Upper lobe of left lung (tissue), 6 donors: ENCODE measurements around the gene FRMPD4. TPM values are rescaled to one million over a fixed set of nuclear protein-coding genes. Genes with fewer than 3 reads are reported as not detected.

ENCODE experiments used
- ATAC-seq, 2 donors: fragments of 200-7000 bp; cut with Tn5 transposase; one replicate each; pipeline ENCODE4 v1.9.1; 2022; ENCODE audit warnings: mild to moderate bottlenecking in 2 of 2, moderate library complexity in 2 of 2; ENCODE audit not compliant: low FRiP score in 2 of 2
- DNase-seq, 2 donors: peaks; one replicate each; pipeline ENCODE4 v3.0.0-alpha.2; 2019 to 2020
- H3K27ac ChIP-seq, 4 donors: fragments of 200-600 bp; sonication (generic); one replicate each; pipeline ENCODE4 v1.5.1; 2016 to 2019
- H3K27me3 ChIP-seq, 4 donors: fragments of 200-600 bp; sonication (generic); one replicate each; pipeline ENCODE4 v1.5.1; 2017 to 2019
- H3K36me3 ChIP-seq, 4 donors: fragments of 200-600 bp; sonication (generic); one replicate each; pipeline ENCODE4 v1.5.1; 2016 to 2019
- H3K4me1 ChIP-seq, 4 donors: fragments of 200-600 bp; sonication (generic); one replicate each; pipeline ENCODE4 v1.5.1; 2018 to 2019
- H3K4me3 ChIP-seq, 4 donors: fragments of 200-600 bp; sonication (generic); one replicate each; pipeline ENCODE4 v1.5.1; 2017 to 2019; ENCODE audit warnings: mild to moderate bottlenecking in 2 of 4, moderate library complexity in 1 of 4
- H3K9me3 ChIP-seq, 4 donors: fragments of 200-600 bp; sonication (generic); one replicate each; pipeline ENCODE4 v1.5.1; 2018 to 2019
- EP300 ChIP-seq, 4 donors: sonication (generic); formaldehyde crosslinking; IDR thresholded peaks; one replicate each; pipeline ENCODE4 v1.5.1; 2017; ENCODE audit warnings: antibody characterized with exemption in 4 of 4, control low read depth in 2 of 4
- POLR2A ChIP-seq, 4 donors: fragments of 450-650 bp; IDR thresholded peaks; one replicate each; pipeline ENCODE4 v1.5.1; 2016 to 2017; ENCODE audit warnings: antibody characterized with exemption in 4 of 4, mild to moderate bottlenecking in 2 of 4
- POLR2AphosphoS5 ChIP-seq, 2 donors: sonication (generic); formaldehyde crosslinking; IDR thresholded peaks; one replicate each; pipeline ENCODE4 v1.5.1; 2017; ENCODE audit warnings: antibody characterized with exemption in 2 of 2
- WGBS, 2 donors: methylation state at CpG; one replicate each; pipeline ENCODE4 v1.1.5; 2017 to 2018; 5-methylcytosine and 5-hydroxymethylcytosine counted together
- total RNA-seq, 6 donors: library from RNA; depleted of rRNA in 4 of 6; stranded (reverse); fragments of >200 nt in 4 of 6; gene quantifications; one replicate each; pipeline versions ENCODE4 v1.1.0 to v1.2.1, GENCODE V29; 2016 to 2021
- TF ChIP-seq, protein P1 (sequence below), 6 experiments: fragments of 450-650 bp in 4 of 6; fragments of 200-600 bp in 2 of 6; sonication (generic) in 2 of 6; IDR thresholded peaks; one replicate each; pipeline ENCODE4 v1.5.1; 2016 to 2019; ENCODE audit warnings: antibody characterized with exemption in 6 of 6
- donor health status: DM: no; HTN: no; CAD: no; lungs with moderate emphysema.
- donor health status: DM: no; HTN: yes; CAD: no; lungs with severe emphysema.

Gene FRMPD4
- total RNA-seq, 6 donors from 2014 or later: 0.03 to 0.15 (median 0.10) TPM; not detected in 2

DNA sequence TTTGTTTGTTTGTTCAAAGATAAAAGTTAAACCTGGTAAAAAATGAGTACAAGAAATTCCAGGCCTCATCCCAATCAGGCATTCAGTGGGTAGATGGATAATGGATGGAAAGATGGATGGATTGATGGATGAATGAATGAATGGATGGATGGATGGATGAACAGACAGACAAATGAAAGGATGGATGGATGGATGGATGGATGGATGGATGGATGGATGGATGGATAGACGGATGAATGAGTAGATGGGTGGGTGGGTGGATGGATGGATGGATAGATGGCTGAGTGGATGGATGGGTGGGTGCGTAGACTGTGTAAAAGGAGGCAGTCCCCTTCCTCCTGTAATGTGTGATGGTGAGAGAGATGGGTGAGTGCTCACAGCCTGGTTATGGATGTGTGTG is 206.7 kb downstream of the FRMPD4 start:
- ATAC-seq (no peak), DNase-seq (no peak)
- Histone ChIP-seq H3K4me1 (no peaks in the 10 kb centered on the region), H3K27me3 (no peaks in the 10 kb centered on the region), H3K27ac (no peak overlapping the region), H3K36me3 (no peaks in the 10 kb centered on the region), H3K9me3 (no peaks in the 10 kb centered on the region), H3K4me3 (no peak overlapping the region)
- 68 to 95% methylated on average over 2 of the region's 2 CpGs for WGBS, 2 donors
- TF ChIP-seq EP300 (IDR thresholded peaks at IDR 0.05): no peak
- TF ChIP-seq POLR2AphosphoS5 (IDR thresholded peaks at IDR 0.05): no peak
- no peak for TF ChIP-seq POLR2A (IDR thresholded peaks at IDR 0.05)
- TF ChIP-seq, protein P1, sequence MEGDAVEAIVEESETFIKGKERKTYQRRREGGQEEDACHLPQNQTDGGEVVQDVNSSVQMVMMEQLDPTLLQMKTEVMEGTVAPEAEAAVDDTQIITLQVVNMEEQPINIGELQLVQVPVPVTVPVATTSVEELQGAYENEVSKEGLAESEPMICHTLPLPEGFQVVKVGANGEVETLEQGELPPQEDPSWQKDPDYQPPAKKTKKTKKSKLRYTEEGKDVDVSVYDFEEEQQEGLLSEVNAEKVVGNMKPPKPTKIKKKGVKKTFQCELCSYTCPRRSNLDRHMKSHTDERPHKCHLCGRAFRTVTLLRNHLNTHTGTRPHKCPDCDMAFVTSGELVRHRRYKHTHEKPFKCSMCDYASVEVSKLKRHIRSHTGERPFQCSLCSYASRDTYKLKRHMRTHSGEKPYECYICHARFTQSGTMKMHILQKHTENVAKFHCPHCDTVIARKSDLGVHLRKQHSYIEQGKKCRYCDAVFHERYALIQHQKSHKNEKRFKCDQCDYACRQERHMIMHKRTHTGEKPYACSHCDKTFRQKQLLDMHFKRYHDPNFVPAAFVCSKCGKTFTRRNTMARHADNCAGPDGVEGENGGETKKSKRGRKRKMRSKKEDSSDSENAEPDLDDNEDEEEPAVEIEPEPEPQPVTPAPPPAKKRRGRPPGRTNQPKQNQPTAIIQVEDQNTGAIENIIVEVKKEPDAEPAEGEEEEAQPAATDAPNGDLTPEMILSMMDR (IDR thresholded peaks at IDR 0.05): no peak

DNA sequence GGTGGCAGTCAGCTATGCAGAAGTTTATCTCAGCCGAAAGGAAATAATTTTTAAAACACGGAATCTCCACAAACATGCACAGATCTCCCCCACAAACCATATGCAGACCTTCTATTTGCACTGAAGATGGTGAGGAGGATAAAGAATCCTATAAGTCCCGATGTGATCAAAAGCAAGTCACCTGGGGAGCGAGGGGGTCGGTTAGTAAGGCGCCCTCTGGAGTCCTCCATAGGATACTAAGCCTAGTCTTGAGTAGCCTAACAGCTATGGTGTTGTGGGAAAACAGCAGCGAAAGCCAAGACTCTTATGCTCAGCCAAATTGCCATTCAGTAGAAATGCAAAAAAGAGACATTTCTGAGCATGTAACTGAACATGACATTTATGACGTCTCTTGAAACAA is 210.9 kb downstream of the FRMPD4 start:
- Histone ChIP-seq H3K27ac (no peak overlapping the region), H3K4me1 (no peaks in the 10 kb centered on the region), H3K27me3 (no peaks in the 10 kb centered on the region), H3K4me3 (no peak overlapping the region), H3K9me3 (no peaks in the 10 kb centered on the region), H3K36me3 (no peaks in the 10 kb centered on the region)
- TF ChIP-seq POLR2AphosphoS5 (IDR thresholded peaks at IDR 0.05) (no peak), POLR2A (IDR thresholded peaks at IDR 0.05) (no peak)
- TF ChIP-seq, protein P1 (IDR thresholded peaks at IDR 0.05): no peak
- WGBS, 2 donors: 22 to 38% methylated on average over 4 to 8 of the region's 8 CpGs
- no peak for ATAC-seq
- DNase-seq: no peak

DNA sequence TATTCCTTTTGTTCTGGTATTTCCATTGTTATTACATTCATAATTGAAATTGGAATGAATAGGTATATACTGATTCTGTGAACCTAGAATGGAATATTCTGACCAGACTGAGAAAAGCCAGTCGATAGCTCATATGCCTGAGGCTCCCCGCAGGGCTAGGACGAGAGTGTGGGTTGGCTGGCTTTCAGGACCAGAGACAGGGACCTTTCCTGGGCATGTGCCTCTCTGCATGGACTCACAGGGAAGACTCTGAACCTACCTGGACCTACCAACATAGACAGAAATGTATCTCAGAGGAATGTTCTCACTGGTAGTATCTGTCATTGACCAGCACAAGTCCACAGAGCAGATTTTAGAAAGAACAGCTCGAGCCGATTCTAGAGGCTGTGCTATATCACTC is 214.6 kb downstream of the FRMPD4 start:
- Histone ChIP-seq H3K27me3 (no peaks in the 10 kb centered on the region), H3K9me3 (no peaks in the 10 kb centered on the region), H3K4me3 (no peak overlapping the region), H3K36me3 (no peaks in the 10 kb centered on the region), H3K27ac (no peak overlapping the region), H3K4me1 (no peaks in the 10 kb centered on the region)
- DNase-seq: no peak
- TF ChIP-seq, protein P1 (IDR thresholded peaks at IDR 0.05): no peak
- TF ChIP-seq EP300 (IDR thresholded peaks at IDR 0.05): no peak
- no peak for TF ChIP-seq POLR2AphosphoS5 (IDR thresholded peaks at IDR 0.05)
- no peak for TF ChIP-seq POLR2A (IDR thresholded peaks at IDR 0.05)
- no peak for ATAC-seq
- 72 to 84% methylated on average over 4 to 5 of the region's 5 CpGs for WGBS, 2 donors

DNA sequence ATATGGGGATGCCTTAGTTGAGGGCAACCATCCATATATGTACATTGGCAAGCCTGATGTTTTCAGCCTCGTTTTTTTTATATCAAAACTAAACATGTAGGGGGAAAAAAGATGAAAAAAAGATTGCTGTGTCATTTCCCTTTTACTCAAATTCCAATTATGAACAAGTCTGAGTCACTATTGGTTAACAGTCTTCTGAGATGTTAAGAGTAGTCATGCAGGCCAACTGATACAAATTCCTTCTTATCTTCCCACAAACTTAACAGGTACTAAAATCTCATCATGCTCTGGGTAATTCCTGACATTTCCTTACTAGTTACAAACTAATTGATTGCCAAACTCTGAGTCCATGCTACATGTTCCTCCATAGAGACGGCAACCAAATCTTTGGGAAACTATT is 222.1 kb downstream of the FRMPD4 start:
- ATAC-seq: no peak
- Histone ChIP-seq H3K9me3 (no peaks in the 10 kb centered on the region), H3K4me1 (no peaks in the 10 kb centered on the region), H3K4me3 (no peak overlapping the region), H3K36me3 (no peaks in the 10 kb centered on the region), H3K27me3 (no peaks in the 10 kb centered on the region), H3K27ac (no peak overlapping the region)
- 46 to 58% methylated on average over 2 of the region's 2 CpGs for WGBS, 2 donors
- no peak for TF ChIP-seq POLR2A (IDR thresholded peaks at IDR 0.05)
- no peak for DNase-seq

GRCh38 chrX:12360986-12361598 is 222.8 kb downstream of the FRMPD4 start:
- no peak for ATAC-seq
- Histone ChIP-seq H3K9me3 (no peaks in the 10 kb centered on the region), H3K4me1 (no peaks in the 10 kb centered on the region), H3K27me3 (no peaks in the 10 kb centered on the region), H3K27ac (no peak overlapping the region), H3K4me3 (no peak overlapping the region), H3K36me3 (no peaks in the 10 kb centered on the region)
- no peak for DNase-seq
- TF ChIP-seq EP300 (IDR thresholded peaks at IDR 0.05) (no peak), POLR2AphosphoS5 (IDR thresholded peaks at IDR 0.05) (no peak), POLR2A (IDR thresholded peaks at IDR 0.05) (no peak)
- TF ChIP-seq, protein P1 (IDR thresholded peaks at IDR 0.05): no peak
